GM23338 (cell line): ENCODE data around the gene TMEM187. TPM values are rescaled to one million over a fixed set of nuclear protein-coding genes. Genes with fewer than 3 reads are reported as not detected.

Experiments used
- ATAC-seq: fragments of 200-7000 bp; cut with Tn5 transposase; 3 replicates; pipeline ENCODE4 v1.9.1; 2020
- DNase-seq: peaks from one replicate; pipeline ENCODE4 v3.0.0-alpha.2; 2015; ENCODE audit warnings: low spot score
- H2AFZ ChIP-seq: fragments of 200-600 bp; sonication (generic); 2 replicates; pipeline ENCODE4 v1.8.0; 2016; ENCODE audit warnings: antibody characterized with exemption, mild to moderate bottlenecking, moderate library complexity
- H3F3A ChIP-seq: fragments of 200-600 bp; sonication (generic); replicated peaks from 2 replicates; pipeline ENCODE4 v1.8.0; 2017; ENCODE audit warnings: antibody characterized with exemption, mixed run types, low read depth
- H3K27ac ChIP-seq: fragments of 200-600 bp; sonication (generic); 2 replicates; pipeline ENCODE4 v1.6.1; 2016; ENCODE audit warnings: low read depth
- H3K27me3 ChIP-seq: fragments of 200-600 bp; sonication (generic); 2 replicates; pipeline ENCODE4 v1.8.0; 2016; ENCODE audit warnings: mild to moderate bottlenecking, mixed run types, moderate library complexity; ENCODE audit not compliant: insufficient read depth
- H3K36me3 ChIP-seq: fragments of 200-600 bp; sonication (generic); 2 replicates; pipeline ENCODE4 v1.8.0; 2016; ENCODE audit warnings: mild to moderate bottlenecking; ENCODE audit not compliant: insufficient read depth
- H3K4me1 ChIP-seq: fragments of 200-600 bp; sonication (generic); 2 replicates; pipeline ENCODE4 v1.8.0; 2016; ENCODE audit warnings: mild to moderate bottlenecking, moderate library complexity; ENCODE audit not compliant: insufficient read depth
- H3K4me2 ChIP-seq: fragments of 200-600 bp; sonication (generic); 2 replicates; pipeline ENCODE4 v1.7.1; 2017; ENCODE audit warnings: mixed run types
- H3K4me3 ChIP-seq: fragments of 200-600 bp; sonication (generic); 2 replicates; pipeline ENCODE4 v1.6.1; 2016; ENCODE audit warnings: mixed run types
- H3K79me2 ChIP-seq: fragments of 200-600 bp; sonication (generic); replicated peaks from 2 replicates; pipeline ENCODE4 v1.8.0; 2017; ENCODE audit warnings: mild to moderate bottlenecking; ENCODE audit not compliant: insufficient read depth
- H3K9me2 ChIP-seq: fragments of 200-600 bp; sonication (generic); 2 replicates; pipeline ENCODE4 v1.8.0; 2017; ENCODE audit not compliant: insufficient read depth
- H4K20me1 ChIP-seq: fragments of 200-600 bp; sonication (generic); replicated peaks from 2 replicates; pipeline ENCODE4 v1.8.0; 2017; ENCODE audit warnings: mild to moderate bottlenecking; ENCODE audit not compliant: insufficient read depth
- H3K27ac Mint-ChIP-seq: 2 replicates; pipeline ENCODE4 v1.8.0; 2020; ENCODE audit warnings: inconsistent platforms, mild to moderate bottlenecking, moderate library complexity, mixed read lengths
- H3K27me3 Mint-ChIP-seq: 3 replicates; pipeline ENCODE4 v1.8.0; 2022; ENCODE audit warnings: low read depth, mild to moderate bottlenecking, moderate library complexity, mixed read lengths, inconsistent platforms; ENCODE audit not compliant: insufficient read depth, poor library complexity
- H3K36me3 Mint-ChIP-seq: 3 replicates; pipeline ENCODE4 v1.8.0; 2021; ENCODE audit warnings: low read depth, mild to moderate bottlenecking, inconsistent platforms, moderate library complexity, mixed read lengths
- H3K4me1 Mint-ChIP-seq: 3 replicates; pipeline ENCODE4 v1.8.0; 2020; ENCODE audit warnings: mild to moderate bottlenecking, inconsistent platforms, mixed read lengths
- H3K4me3 Mint-ChIP-seq: 3 replicates; pipeline ENCODE4 v1.8.0; 2021; ENCODE audit warnings: moderate library complexity, mild to moderate bottlenecking, inconsistent platforms, mixed read lengths
- H3K9me3 Mint-ChIP-seq: 3 replicates; pipeline ENCODE4 v1.8.0; 2020; ENCODE audit warnings: moderate library complexity, mild to moderate bottlenecking, inconsistent platforms, mixed read lengths
- CREB1 ChIP-seq: fragments of 250-450 bp; sonication (Bioruptor Pico); IDR thresholded peaks from 2 replicates; pipeline ENCODE4 v1.5.0; 2020; ENCODE audit warnings: low read depth, mild to moderate bottlenecking, moderate library complexity
- EZH2 ChIP-seq: fragments of 200-600 bp; sonication (generic); IDR thresholded peaks from one replicate; pipeline ENCODE4 v1.8.0; 2017; ENCODE audit warnings: antibody characterized with exemption, mild to moderate bottlenecking, low read depth; ENCODE audit not compliant: unreplicated experiment
- EZH2phosphoT487 ChIP-seq: fragments of 200-600 bp; sonication (generic); IDR thresholded peaks from one replicate; pipeline ENCODE4 v1.8.1; 2018; ENCODE audit warnings: antibody characterized with exemption; ENCODE audit not compliant: unreplicated experiment
- NANOG ChIP-seq: IDR thresholded peaks from 2 replicates; pipeline ENCODE4 v1.6.1; 2016; ENCODE audit warnings: antibody characterized with exemption, borderline replicate concordance
- STAT1 ChIP-seq: IDR thresholded peaks from one replicate; pipeline ENCODE4 v1.6.1; 2016; ENCODE audit warnings: antibody characterized with exemption; ENCODE audit not compliant: unreplicated experiment
- ZNF331 ChIP-seq: fragments of 250-450 bp; sonication (Bioruptor Pico); IDR thresholded peaks from 2 replicates; pipeline ENCODE4 v1.5.0; 2020; ENCODE audit warnings: low read depth, mild to moderate bottlenecking, moderate library complexity
- polyA plus RNA-seq: library from polyadenylated mRNA; unstranded; fragments of >200 nt; fragmentation: Nextera tagmentation; extraction: Ambion mirVana; gene quantifications from 2 replicates; pipeline ENCODE4 v1.2.1, GENCODE V29; 2016
- total RNA-seq: library from RNA; depleted of rRNA; stranded (reverse); fragments of >200 nt; shearing (Covaris generic); gene quantifications from 2 replicates; pipeline ENCODE4 v1.2.3, GENCODE V29; 2014
- TF ChIP-seq, protein P1 (sequence below): IDR thresholded peaks from one replicate; pipeline ENCODE4 v1.6.1; 2018; ENCODE audit warnings: antibody characterized with exemption; ENCODE audit not compliant: unreplicated experiment
- TF ChIP-seq, protein P2 (sequence below): fragments of 250-450 bp; sonication (Bioruptor Pico); IDR thresholded peaks from 2 replicates; pipeline ENCODE4 v1.5.0; 2020; ENCODE audit warnings: mild to moderate bottlenecking, moderate library complexity
- TF ChIP-seq, protein P3 (sequence below), 2 experiments: fragments of 200-600 bp in 1 of 2; sonication (generic) in 1 of 2; conservative IDR thresholded peaks; 2 replicates each; pipeline versions ENCODE4 v1.5.1 to v1.6.1; 2016 to 2017; ENCODE audit warnings: antibody characterized with exemption in 2 of 2, low read depth in 2 of 2, mild to moderate bottlenecking in 2 of 2, moderate library complexity in 1 of 2

Gene TMEM187
- total and polyA plus RNA-seq, 2 experiments from 2014 or later = 2.5 to 4.4 TPM

DNA sequence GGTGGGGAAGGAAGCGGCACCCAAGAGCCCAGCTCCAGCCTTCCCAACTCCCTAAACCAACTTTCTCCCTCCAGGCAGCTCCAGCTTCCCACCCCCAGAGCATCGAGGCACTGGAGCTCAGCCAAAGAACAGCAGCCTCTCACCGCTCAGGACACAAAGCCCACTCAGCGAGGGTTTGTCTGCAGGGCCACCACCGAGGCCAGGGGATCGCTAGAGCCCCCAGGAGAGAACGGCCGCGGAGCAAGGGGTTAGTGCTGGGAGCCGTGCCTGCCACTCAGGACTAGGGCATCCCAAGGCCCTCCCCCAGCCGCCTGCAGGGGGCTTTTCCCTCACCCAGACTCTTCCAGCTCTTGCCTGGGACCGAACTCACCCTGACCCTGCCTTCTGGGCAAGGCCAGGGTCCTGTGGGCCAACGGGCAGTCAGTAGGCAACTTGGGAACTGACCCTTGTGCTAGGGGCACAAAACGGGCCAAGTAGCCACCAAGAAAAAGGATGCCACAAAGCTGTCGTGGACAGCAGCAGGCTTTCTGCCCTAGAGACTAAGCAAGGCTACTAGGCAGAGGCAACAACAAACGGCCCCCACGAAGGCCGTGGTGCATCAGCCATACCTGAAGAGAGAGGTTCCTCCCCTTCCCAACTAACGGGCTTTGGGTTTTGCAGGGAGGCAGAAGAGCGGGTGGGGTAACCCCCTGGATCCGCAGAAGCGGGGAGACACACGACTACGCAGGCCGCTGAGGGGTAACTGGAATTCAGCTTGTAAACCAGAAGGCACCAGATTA lies 3.2 kb upstream of the TMEM187 start:
- peak overlapping the region; percentile 86 for H3K27ac Mint-ChIP-seq
- H3K9me3 Mint-ChIP-seq = no peaks in the 10 kb centered on the region; the same call in 2 of the 3 replicates
- peaks cover 6% of the 10 kb centered on the region for H3K27me3 Mint-ChIP-seq
- no peak for TF ChIP-seq STAT1
- peak overlapping the region; percentile 100 for H3K4me3 Mint-ChIP-seq
- DNase-seq (no peak), ATAC-seq (peak; percentile 7)
- H3K79me2 ChIP-seq = peaks cover 62% of the 10 kb centered on the region
- H3K4me3 ChIP-seq = peak overlapping the region; percentile 85
- H3F3A ChIP-seq = 0 out of 2 replicates have a peak, but pooled peaks cover 4% of the 10 kb centered on the region
- no peaks in the 10 kb centered on the region for H3K27me3 ChIP-seq
- no peak overlapping the region for H2AFZ ChIP-seq
- H3K4me1 ChIP-seq = peaks cover 12% of the 10 kb centered on the region
- no peak overlapping the region for H3K27ac ChIP-seq
- H4K20me1 ChIP-seq = peaks cover 17% of the 10 kb centered on the region
- H3K4me1 Mint-ChIP-seq = peaks cover 29% of the 10 kb centered on the region
- H3K9me2 ChIP-seq = no peaks in the 10 kb centered on the region
- H3K4me2 ChIP-seq = peak overlapping the region; percentile 84
- peaks cover 20% of the 10 kb centered on the region for H3K36me3 Mint-ChIP-seq
- no peaks in the 10 kb centered on the region for H3K36me3 ChIP-seq

DNA sequence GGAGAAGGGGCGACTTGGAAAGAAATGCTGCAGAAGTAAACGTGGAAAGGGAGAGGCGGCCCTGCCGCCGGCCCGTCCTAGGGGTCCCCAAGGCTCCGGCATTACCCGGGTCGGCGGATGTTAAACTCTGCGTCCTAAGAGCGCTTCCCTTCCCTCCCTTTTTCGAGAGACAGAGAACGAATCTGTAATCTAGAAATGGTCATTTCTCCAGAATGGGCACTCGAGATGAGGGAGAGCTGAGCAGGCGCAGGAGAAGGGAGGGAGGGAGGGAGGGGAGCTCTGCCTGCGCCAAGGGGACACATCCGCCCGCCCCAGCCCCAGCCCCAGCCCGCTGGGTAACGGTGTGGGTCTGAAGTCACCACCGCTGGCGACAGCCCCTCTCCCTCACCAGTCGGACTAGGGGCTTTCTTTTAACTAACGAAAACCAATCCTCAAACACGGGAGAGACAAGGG lies 2.6 kb upstream of the TMEM187 start:
- Mint-ChIP-seq H3K36me3 (peaks cover 15% of the 10 kb centered on the region), H3K9me3 (no peaks in the 10 kb centered on the region; the same call in 2 of the 3 replicates), H3K4me1 (peaks cover 33% of the 10 kb centered on the region), H3K27me3 (peaks cover 6% of the 10 kb centered on the region), H3K4me3 (peak overlapping the region; percentile 100), H3K27ac (peak overlapping the region; percentile 86)
- Histone ChIP-seq H3F3A (0 out of 2 replicates have a peak, but pooled peaks cover 4% of the 10 kb centered on the region), H3K36me3 (no peaks in the 10 kb centered on the region), H3K9me2 (no peaks in the 10 kb centered on the region), H3K4me3 (peak overlapping the region; percentile 85), H3K27me3 (no peaks in the 10 kb centered on the region), H3K4me1 (peaks cover 12% of the 10 kb centered on the region), H3K4me2 (peak overlapping the region; percentile 84), H3K27ac (no peak overlapping the region), H2AFZ (no peak overlapping the region), H3K79me2 (peaks cover 56% of the 10 kb centered on the region), H4K20me1 (peaks cover 17% of the 10 kb centered on the region)
- no peak for DNase-seq
- no peak for ATAC-seq
- TF ChIP-seq ZNF331 (CRISPR knock-in tag) (no peak), EZH2phosphoT487 (no peak), EZH2 (no peak), NANOG (no peak), CREB1 (CRISPR knock-in tag) (no peak)
- TF ChIP-seq, protein P1, sequence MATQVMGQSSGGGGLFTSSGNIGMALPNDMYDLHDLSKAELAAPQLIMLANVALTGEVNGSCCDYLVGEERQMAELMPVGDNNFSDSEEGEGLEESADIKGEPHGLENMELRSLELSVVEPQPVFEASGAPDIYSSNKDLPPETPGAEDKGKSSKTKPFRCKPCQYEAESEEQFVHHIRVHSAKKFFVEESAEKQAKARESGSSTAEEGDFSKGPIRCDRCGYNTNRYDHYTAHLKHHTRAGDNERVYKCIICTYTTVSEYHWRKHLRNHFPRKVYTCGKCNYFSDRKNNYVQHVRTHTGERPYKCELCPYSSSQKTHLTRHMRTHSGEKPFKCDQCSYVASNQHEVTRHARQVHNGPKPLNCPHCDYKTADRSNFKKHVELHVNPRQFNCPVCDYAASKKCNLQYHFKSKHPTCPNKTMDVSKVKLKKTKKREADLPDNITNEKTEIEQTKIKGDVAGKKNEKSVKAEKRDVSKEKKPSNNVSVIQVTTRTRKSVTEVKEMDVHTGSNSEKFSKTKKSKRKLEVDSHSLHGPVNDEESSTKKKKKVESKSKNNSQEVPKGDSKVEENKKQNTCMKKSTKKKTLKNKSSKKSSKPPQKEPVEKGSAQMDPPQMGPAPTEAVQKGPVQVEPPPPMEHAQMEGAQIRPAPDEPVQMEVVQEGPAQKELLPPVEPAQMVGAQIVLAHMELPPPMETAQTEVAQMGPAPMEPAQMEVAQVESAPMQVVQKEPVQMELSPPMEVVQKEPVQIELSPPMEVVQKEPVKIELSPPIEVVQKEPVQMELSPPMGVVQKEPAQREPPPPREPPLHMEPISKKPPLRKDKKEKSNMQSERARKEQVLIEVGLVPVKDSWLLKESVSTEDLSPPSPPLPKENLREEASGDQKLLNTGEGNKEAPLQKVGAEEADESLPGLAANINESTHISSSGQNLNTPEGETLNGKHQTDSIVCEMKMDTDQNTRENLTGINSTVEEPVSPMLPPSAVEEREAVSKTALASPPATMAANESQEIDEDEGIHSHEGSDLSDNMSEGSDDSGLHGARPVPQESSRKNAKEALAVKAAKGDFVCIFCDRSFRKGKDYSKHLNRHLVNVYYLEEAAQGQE = no peak
- TF ChIP-seq, protein P2, sequence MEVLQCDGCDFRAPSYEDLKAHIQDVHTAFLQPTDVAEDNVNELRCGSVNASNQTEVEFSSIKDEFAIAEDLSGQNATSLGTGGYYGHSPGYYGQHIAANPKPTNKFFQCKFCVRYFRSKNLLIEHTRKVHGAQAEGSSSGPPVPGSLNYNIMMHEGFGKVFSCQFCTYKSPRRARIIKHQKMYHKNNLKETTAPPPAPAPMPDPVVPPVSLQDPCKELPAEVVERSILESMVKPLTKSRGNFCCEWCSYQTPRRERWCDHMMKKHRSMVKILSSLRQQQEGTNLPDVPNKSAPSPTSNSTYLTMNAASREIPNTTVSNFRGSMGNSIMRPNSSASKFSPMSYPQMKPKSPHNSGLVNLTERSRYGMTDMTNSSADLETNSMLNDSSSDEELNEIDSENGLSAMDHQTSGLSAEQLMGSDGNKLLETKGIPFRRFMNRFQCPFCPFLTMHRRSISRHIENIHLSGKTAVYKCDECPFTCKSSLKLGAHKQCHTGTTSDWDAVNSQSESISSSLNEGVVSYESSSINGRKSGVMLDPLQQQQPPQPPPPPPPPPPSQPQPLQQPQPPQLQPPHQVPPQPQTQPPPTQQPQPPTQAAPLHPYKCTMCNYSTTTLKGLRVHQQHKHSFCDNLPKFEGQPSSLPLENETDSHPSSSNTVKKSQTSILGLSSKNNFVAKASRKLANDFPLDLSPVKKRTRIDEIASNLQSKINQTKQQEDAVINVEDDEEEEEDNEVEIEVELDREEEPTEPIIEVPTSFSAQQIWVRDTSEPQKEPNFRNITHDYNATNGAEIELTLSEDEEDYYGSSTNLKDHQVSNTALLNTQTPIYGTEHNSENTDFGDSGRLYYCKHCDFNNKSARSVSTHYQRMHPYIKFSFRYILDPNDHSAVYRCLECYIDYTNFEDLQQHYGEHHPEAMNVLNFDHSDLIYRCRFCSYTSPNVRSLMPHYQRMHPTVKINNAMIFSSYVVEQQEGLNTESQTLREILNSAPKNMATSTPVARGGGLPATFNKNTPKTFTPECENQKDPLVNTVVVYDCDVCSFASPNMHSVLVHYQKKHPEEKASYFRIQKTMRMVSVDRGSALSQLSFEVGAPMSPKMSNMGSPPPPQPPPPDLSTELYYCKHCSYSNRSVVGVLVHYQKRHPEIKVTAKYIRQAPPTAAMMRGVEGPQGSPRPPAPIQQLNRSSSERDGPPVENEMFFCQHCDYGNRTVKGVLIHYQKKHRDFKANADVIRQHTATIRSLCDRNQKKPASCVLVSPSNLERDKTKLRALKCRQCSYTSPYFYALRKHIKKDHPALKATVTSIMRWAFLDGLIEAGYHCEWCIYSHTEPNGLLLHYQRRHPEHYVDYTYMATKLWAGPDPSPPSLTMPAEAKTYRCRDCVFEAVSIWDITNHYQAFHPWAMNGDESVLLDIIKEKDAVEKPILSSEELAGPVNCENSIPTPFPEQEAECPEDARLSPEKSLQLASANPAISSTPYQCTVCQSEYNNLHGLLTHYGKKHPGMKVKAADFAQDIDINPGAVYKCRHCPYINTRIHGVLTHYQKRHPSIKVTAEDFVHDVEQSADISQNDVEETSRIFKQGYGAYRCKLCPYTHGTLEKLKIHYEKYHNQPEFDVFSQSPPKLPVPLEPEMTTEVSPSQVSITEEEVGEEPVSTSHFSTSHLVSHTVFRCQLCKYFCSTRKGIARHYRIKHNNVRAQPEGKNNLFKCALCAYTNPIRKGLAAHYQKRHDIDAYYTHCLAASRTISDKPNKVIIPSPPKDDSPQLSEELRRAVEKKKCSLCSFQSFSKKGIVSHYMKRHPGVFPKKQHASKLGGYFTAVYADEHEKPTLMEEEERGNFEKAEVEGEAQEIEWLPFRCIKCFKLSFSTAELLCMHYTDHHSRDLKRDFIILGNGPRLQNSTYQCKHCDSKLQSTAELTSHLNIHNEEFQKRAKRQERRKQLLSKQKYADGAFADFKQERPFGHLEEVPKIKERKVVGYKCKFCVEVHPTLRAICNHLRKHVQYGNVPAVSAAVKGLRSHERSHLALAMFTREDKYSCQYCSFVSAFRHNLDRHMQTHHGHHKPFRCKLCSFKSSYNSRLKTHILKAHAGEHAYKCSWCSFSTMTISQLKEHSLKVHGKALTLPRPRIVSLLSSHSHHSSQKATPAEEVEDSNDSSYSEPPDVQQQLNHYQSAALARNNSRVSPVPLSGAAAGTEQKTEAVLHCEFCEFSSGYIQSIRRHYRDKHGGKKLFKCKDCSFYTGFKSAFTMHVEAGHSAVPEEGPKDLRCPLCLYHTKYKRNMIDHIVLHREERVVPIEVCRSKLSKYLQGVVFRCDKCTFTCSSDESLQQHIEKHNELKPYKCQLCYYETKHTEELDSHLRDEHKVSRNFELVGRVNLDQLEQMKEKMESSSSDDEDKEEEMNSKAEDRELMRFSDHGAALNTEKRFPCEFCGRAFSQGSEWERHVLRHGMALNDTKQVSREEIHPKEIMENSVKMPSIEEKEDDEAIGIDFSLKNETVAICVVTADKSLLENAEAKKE (CRISPR knock-in tag) = no peak
- TF ChIP-seq, protein P3, sequence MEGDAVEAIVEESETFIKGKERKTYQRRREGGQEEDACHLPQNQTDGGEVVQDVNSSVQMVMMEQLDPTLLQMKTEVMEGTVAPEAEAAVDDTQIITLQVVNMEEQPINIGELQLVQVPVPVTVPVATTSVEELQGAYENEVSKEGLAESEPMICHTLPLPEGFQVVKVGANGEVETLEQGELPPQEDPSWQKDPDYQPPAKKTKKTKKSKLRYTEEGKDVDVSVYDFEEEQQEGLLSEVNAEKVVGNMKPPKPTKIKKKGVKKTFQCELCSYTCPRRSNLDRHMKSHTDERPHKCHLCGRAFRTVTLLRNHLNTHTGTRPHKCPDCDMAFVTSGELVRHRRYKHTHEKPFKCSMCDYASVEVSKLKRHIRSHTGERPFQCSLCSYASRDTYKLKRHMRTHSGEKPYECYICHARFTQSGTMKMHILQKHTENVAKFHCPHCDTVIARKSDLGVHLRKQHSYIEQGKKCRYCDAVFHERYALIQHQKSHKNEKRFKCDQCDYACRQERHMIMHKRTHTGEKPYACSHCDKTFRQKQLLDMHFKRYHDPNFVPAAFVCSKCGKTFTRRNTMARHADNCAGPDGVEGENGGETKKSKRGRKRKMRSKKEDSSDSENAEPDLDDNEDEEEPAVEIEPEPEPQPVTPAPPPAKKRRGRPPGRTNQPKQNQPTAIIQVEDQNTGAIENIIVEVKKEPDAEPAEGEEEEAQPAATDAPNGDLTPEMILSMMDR (conservative IDR thresholded peaks at IDR 0.05; ENCODE audit: low read depth in 2 of 2) = no peak
